Astrocyte (in vitro differentiated cells and primary cell): ENCODE results near the gene SLPI. TPM values are rescaled to one million over a fixed set of nuclear protein-coding genes. Genes with fewer than 3 reads are reported as not detected.

Experiments
- DNase-seq: peaks from one replicate; pipeline ENCODE4 v3.0.0-alpha.2; 2010; ENCODE audit warnings: low read depth
- FAIRE-seq: peaks from 2 replicates; lab custom pipeline; 2011; peaks lifted over from hg19 to GRCh38; lab: Jason Lieb, UNC
- H2AFZ ChIP-seq: 2 replicates; pipeline ENCODE4 v1.6.0; 2012; ENCODE audit warnings: low read depth, low read length, inconsistent platforms
- H3K27ac ChIP-seq: 2 replicates; pipeline ENCODE4 v1.5.1; 2011; ENCODE audit warnings: low read depth, low read length, inconsistent platforms
- H3K27me3 ChIP-seq: 2 replicates; pipeline ENCODE4 v1.6.0; 2011; ENCODE audit warnings: low read length, inconsistent platforms; ENCODE audit not compliant: insufficient read depth
- H3K36me3 ChIP-seq: 2 replicates; pipeline ENCODE4 v1.5.1; 2011; ENCODE audit warnings: low read length, inconsistent platforms; ENCODE audit not compliant: insufficient read depth
- H3K4me1 ChIP-seq: 2 replicates; pipeline ENCODE4 v1.5.1; 2011; ENCODE audit warnings: low read length, inconsistent platforms; ENCODE audit not compliant: insufficient read depth
- H3K4me2 ChIP-seq: 2 replicates; pipeline ENCODE4 v1.6.0; 2012; ENCODE audit warnings: low read length, inconsistent platforms
- H3K4me3 ChIP-seq: 2 replicates; pipeline ENCODE4 v1.5.1; 2011; ENCODE audit warnings: low read depth, mild to moderate bottlenecking, low read length, inconsistent platforms; ENCODE audit not compliant: insufficient read depth
- H3K79me2 ChIP-seq: 2 replicates; pipeline ENCODE4 v1.6.0; 2012; ENCODE audit warnings: mild to moderate bottlenecking, low read length, inconsistent platforms; ENCODE audit not compliant: insufficient read depth
- H3K9ac ChIP-seq: 2 replicates; pipeline ENCODE4 v1.6.0; 2012; ENCODE audit warnings: mild to moderate bottlenecking, low read length, inconsistent platforms
- H3K9me3 ChIP-seq: 2 replicates; pipeline ENCODE4 v1.5.1; 2012; ENCODE audit warnings: low read depth, mild to moderate bottlenecking, low read length, inconsistent platforms; ENCODE audit not compliant: insufficient read depth
- H4K20me1 ChIP-seq: 2 replicates; pipeline ENCODE4 v1.6.0; 2012; ENCODE audit warnings: low read length, inconsistent platforms; ENCODE audit not compliant: insufficient read depth
- H3K27ac Mint-ChIP-seq: one replicate; pipeline ENCODE4 v1.8.0; 2021; ENCODE audit warnings: mild to moderate bottlenecking, mixed read lengths; ENCODE audit not compliant: unreplicated experiment
- H3K27me3 Mint-ChIP-seq: one replicate; pipeline ENCODE4 v1.8.0; 2021; ENCODE audit warnings: low read depth, mixed read lengths; ENCODE audit not compliant: unreplicated experiment
- H3K36me3 Mint-ChIP-seq: one replicate; pipeline ENCODE4 v1.8.0; 2021; ENCODE audit warnings: low read depth, mixed read lengths; ENCODE audit not compliant: unreplicated experiment
- H3K4me1 Mint-ChIP-seq: one replicate; pipeline ENCODE4 v1.8.0; 2021; ENCODE audit warnings: low read depth, mixed read lengths; ENCODE audit not compliant: unreplicated experiment
- H3K4me3 Mint-ChIP-seq: one replicate; pipeline ENCODE4 v1.8.0; 2021; ENCODE audit warnings: mild to moderate bottlenecking, moderate library complexity, mixed read lengths; ENCODE audit not compliant: unreplicated experiment
- H3K9me3 Mint-ChIP-seq: one replicate; pipeline ENCODE4 v1.8.0; 2021; ENCODE audit warnings: mild to moderate bottlenecking, mixed read lengths; ENCODE audit not compliant: unreplicated experiment
- EZH2 ChIP-seq: IDR thresholded peaks from 2 replicates; pipeline ENCODE4 v1.6.1; 2012; ENCODE audit warnings: mild to moderate bottlenecking, low read length, inconsistent platforms; ENCODE audit not compliant: insufficient read depth
- total RNA-seq: library from RNA; stranded (reverse); gene quantifications from 2 replicates; pipeline ENCODE4 v1.2.1, GENCODE V29; 2021
- TF ChIP-seq, protein P1 (sequence below): IDR thresholded peaks from 2 replicates; pipeline ENCODE4 v1.5.1; 2011; ENCODE audit warnings: low read depth, mild to moderate bottlenecking, inconsistent platforms, low read length, moderate library complexity; ENCODE audit not compliant: insufficient read depth

SLPI gene
- total RNA-seq, 1 donor from 2014 or later, result 0.41 TPM

DNA sequence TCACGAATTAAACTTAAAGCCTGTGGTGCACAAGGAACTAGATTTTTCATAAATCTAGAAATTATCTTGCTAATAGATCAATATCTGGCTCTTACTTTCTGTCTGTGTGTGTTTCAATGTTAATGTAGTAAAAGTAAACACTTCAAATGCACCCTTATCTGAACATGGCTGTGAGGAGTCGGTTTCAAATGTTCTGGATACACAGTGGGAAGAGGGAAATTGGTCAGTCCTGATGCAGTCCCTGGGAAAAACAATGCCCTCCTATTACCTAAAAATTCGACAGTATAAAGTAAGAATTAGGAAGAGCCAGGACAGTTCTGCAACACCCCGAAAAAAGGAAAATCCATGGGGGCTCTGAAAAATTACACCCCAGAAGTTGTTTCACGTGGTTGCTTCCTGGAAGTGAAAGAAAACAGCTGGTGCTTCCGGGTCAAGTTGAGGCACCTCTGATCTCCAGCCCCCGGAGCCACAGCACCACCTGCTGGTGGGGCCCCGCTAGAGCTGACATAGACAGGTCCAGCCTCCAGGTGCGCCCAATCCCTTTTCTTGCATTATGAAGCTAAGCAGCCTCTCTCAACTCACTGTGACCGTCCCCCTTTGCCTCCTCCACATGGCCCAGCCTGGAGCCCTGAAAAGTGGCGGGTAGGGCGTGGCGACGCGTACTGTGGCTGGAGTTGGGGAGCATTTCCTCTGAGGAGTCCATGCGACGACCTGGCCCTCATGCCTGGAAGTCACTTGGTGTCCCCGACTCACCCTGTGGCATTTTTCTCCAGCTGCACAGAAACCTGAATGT is 24.9 kb downstream of the SLPI start:
- H4K20me1 ChIP-seq, result no peaks in the 10 kb centered on the region
- H3K9ac ChIP-seq, result no peak overlapping the region
- no peaks in the 10 kb centered on the region for H3K36me3 ChIP-seq
- Mint-ChIP-seq H3K4me1 (no peaks in the 10 kb centered on the region), H3K27ac (no peak overlapping the region), H3K9me3 (peaks cover 2% of the 10 kb centered on the region), H3K27me3 (peaks cover 14% of the 10 kb centered on the region), H3K4me3 (no peak overlapping the region), H3K36me3 (no peaks in the 10 kb centered on the region)
- H3K4me3 ChIP-seq, result no peak overlapping the region
- no peak for TF ChIP-seq EZH2
- TF ChIP-seq, protein P1, sequence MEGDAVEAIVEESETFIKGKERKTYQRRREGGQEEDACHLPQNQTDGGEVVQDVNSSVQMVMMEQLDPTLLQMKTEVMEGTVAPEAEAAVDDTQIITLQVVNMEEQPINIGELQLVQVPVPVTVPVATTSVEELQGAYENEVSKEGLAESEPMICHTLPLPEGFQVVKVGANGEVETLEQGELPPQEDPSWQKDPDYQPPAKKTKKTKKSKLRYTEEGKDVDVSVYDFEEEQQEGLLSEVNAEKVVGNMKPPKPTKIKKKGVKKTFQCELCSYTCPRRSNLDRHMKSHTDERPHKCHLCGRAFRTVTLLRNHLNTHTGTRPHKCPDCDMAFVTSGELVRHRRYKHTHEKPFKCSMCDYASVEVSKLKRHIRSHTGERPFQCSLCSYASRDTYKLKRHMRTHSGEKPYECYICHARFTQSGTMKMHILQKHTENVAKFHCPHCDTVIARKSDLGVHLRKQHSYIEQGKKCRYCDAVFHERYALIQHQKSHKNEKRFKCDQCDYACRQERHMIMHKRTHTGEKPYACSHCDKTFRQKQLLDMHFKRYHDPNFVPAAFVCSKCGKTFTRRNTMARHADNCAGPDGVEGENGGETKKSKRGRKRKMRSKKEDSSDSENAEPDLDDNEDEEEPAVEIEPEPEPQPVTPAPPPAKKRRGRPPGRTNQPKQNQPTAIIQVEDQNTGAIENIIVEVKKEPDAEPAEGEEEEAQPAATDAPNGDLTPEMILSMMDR, result peak; percentile 8
- FAIRE-seq (no peak), DNase-seq (no peak)
- no peaks in the 10 kb centered on the region for H3K9me3 ChIP-seq
- H3K4me1 ChIP-seq, result no peaks in the 10 kb centered on the region
- no peak overlapping the region for H3K27ac ChIP-seq
- peaks cover 2% of the 10 kb centered on the region for H3K27me3 ChIP-seq
- H3K4me2 ChIP-seq, result no peak overlapping the region
- no peak overlapping the region for H2AFZ ChIP-seq
- no peaks in the 10 kb centered on the region for H3K79me2 ChIP-seq

- peaks cover 14% of the 10 kb centered on the region for H3K27me3 Mint-ChIP-seq
- no peaks in the 10 kb centered on the region for H3K36me3 ChIP-seq
- no peaks in the 10 kb centered on the region for H3K4me1 Mint-ChIP-seq
- no peaks in the 10 kb centered on the region for H3K9me3 ChIP-seq
- DNase-seq (no peak), FAIRE-seq (no peak)
- TF ChIP-seq EZH2, result no peak
- TF ChIP-seq, protein P1, result no peak
- H3K4me2 ChIP-seq, result no peak overlapping the region
- no peak overlapping the region for H3K27ac ChIP-seq
- no peaks in the 10 kb centered on the region for H4K20me1 ChIP-seq
- H3K4me1 ChIP-seq, result no peaks in the 10 kb centered on the region
- no peaks in the 10 kb centered on the region for H3K9me3 Mint-ChIP-seq
- no peak overlapping the region for H2AFZ ChIP-seq
- H3K9ac ChIP-seq, result no peak overlapping the region
- H3K36me3 Mint-ChIP-seq, result no peaks in the 10 kb centered on the region
- no peak overlapping the region for H3K4me3 Mint-ChIP-seq
- H3K4me3 ChIP-seq, result no peak overlapping the region
- H3K27ac Mint-ChIP-seq, result no peak overlapping the region
- no peaks in the 10 kb centered on the region for H3K27me3 ChIP-seq
- no peaks in the 10 kb centered on the region for H3K79me2 ChIP-seq
Observed at GRCh38 chr20:45226287-45226686, 28.1 kb downstream of the SLPI start.

GRCh38 chr20:45223136-45223535 is 31.2 kb downstream of the SLPI start:
- no peak for FAIRE-seq
- H3K4me3 Mint-ChIP-seq, result no peak overlapping the region
- no peaks in the 10 kb centered on the region for H3K4me1 Mint-ChIP-seq
- H3K27me3 Mint-ChIP-seq, result peaks cover 19% of the 10 kb centered on the region
- no peak overlapping the region for H3K4me3 ChIP-seq
- TF ChIP-seq, protein P1, result no peak
- no peak for TF ChIP-seq EZH2
- H3K4me2 ChIP-seq, result no peak overlapping the region
- DNase-seq, result no peak
- no peak overlapping the region for H3K27ac ChIP-seq
- no peaks in the 10 kb centered on the region for H3K4me1 ChIP-seq
- H3K79me2 ChIP-seq, result no peaks in the 10 kb centered on the region
- no peak overlapping the region for H3K27ac Mint-ChIP-seq
- no peak overlapping the region for H2AFZ ChIP-seq
- no peaks in the 10 kb centered on the region for H3K36me3 ChIP-seq
- no peaks in the 10 kb centered on the region for H3K9me3 Mint-ChIP-seq
- no peaks in the 10 kb centered on the region for H4K20me1 ChIP-seq
- no peaks in the 10 kb centered on the region for H3K9me3 ChIP-seq
- H3K36me3 Mint-ChIP-seq, result no peaks in the 10 kb centered on the region
- H3K27me3 ChIP-seq, result no peaks in the 10 kb centered on the region
- H3K9ac ChIP-seq, result no peak overlapping the region
